T-helper 17 cell (primary cell): ENCODE data around the gene DHRS7B. TPM values are rescaled to one million over a fixed set of nuclear protein-coding genes. Genes with fewer than 3 reads are reported as not detected.
"Not testable (repeated sequence)": the region's sequence is repeated elsewhere in the genome, so short reads cannot be mapped to it uniquely, and the experiment has no call there.

Source experiments
- ATAC-seq: fragments of 150-1000 bp; cut with Tn5 transposase; 2 replicates; pipeline ENCODE4 v1.10.0; 2021; ENCODE audit warnings: mild to moderate bottlenecking, moderate library complexity
- DNase-seq, 3 donors: peaks; one replicate each; pipeline versions ENCODE4 v3.0.0 to v3.0.0-alpha.2; 2020 to 2021
- H3K9me3 ChIP-seq: one replicate; pipeline ENCODE4 v1.7.0; 2013; ENCODE audit warnings: low read length, mild to moderate bottlenecking; ENCODE audit not compliant: control insufficient read depth, poor library complexity, severe bottlenecking
- H3K27ac Mint-ChIP-seq: one replicate; pipeline ENCODE4 v1.8.0; 2022; ENCODE audit warnings: mild to moderate bottlenecking, moderate library complexity, mixed read lengths
- H3K27me3 Mint-ChIP-seq: one replicate; pipeline ENCODE4 v1.8.0; 2022; ENCODE audit warnings: mixed read lengths
- H3K36me3 Mint-ChIP-seq: one replicate; pipeline ENCODE4 v1.8.0; 2022; ENCODE audit warnings: low read depth, mixed read lengths
- H3K4me1 Mint-ChIP-seq: one replicate; pipeline ENCODE4 v1.8.0; 2022; ENCODE audit warnings: mild to moderate bottlenecking, mixed read lengths
- H3K4me3 Mint-ChIP-seq: one replicate; pipeline ENCODE4 v1.8.0; 2022; ENCODE audit warnings: mild to moderate bottlenecking, moderate library complexity, mixed read lengths
- total RNA-seq, 4 donors: library from RNA in 2 of 4; stranded (reverse) in 2 of 4; gene quantifications; one replicate each; pipeline ENCODE4 v1.2.3 and lab custom pipeline; 2022 to 2026

DHRS7B gene
- total RNA-seq, 2 donors from 2014 or later, result 6.7 to 7.0 TPM

GRCh38 chr17:21214015-21214776 lies 87.4 kb downstream of the DHRS7B start, which contains the start of gene TMEM11:
TMEM11 (minus strand) TSS chr17:21214161; CDS start chr17:21214152, 9 bp downstream.
- H3K27ac Mint-ChIP-seq, result peak within 1 kb of the TSS; percentile 88
- ATAC-seq, result peak; percentile 96
- peaks cover 35% of the 10 kb centered on the region for H3K4me1 Mint-ChIP-seq
- peaks cover 2% of the 10 kb centered on the region for H3K36me3 Mint-ChIP-seq
- no peaks in the 10 kb centered on the region for H3K9me3 ChIP-seq
- no peaks in the 10 kb centered on the region for H3K27me3 Mint-ChIP-seq
- DNase-seq, result peak; percentile 93 to 96 (median 94)
- peak within 1 kb of the TSS; percentile 94 for H3K4me3 Mint-ChIP-seq

DNA sequence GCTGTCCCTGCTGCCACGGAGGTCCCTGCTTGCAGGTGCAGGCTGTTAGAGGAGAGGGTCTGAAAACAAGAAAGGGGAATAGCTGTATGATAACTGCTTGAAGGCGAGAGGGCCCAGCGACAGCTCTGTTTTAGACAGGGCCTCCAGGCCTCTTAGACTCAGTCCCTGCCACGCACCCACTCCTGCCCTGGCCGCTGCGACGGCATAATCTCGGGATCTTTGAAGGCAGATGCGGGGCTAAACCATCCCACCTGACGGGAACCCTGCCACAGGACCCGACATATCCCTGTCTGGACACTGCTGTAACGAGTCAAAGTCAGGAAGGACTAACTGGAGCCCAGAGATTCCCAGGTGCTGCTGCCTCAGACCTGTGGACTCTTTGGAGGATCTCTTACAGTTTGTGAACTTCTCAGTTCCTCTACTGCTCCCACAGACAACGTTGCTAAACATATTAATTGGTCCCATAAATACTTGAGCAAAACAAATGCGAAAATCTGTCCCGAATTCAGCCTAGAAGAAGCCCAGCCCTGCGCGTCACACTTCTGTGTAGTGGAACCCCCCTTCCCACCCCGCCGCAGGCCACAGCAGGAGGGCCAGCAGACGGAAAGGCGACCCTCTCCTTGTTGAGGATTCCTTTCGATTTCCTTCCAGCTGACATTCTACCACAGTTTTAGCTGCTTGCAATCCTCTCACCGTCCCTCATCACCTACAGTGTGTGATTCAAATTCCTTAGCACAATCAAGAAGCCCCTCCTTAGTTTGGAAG lies 88.2 kb downstream of the DHRS7B start:
- Mint-ChIP-seq H3K36me3 (peaks cover 2% of the 10 kb centered on the region), H3K4me3 (peak overlapping the region; percentile 94), H3K27me3 (no peaks in the 10 kb centered on the region), H3K27ac (peak overlapping the region; percentile 88), H3K4me1 (peaks cover 35% of the 10 kb centered on the region)
- DNase-seq (no peak), ATAC-seq (peak; percentile 0)
- no peaks in the 10 kb centered on the region for H3K9me3 ChIP-seq

DNA sequence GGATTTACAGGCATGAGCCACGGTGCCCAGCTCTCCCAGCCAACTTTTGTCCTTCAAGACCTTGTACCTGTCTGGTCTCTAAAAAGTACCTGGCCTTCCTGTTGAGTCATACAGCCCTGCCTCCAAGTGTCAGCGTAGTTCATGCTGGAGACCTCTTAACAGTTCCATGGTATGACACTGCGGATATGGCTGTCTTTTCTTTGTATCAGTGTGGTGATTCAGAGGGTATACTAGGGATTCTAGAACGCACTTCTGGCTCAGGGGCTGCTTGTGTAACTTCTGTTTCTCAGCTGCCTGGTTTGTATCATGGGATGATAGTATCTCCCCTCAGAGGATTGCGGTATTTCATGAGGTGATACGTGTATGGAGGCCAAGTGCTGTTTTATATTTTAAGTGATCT lies 89.2 kb downstream of the DHRS7B start:
- no peak for DNase-seq
- Mint-ChIP-seq H3K27ac (no peak overlapping the region), H3K27me3 (no peaks in the 10 kb centered on the region), H3K4me3 (peak overlapping the region; percentile 94), H3K4me1 (peaks cover 28% of the 10 kb centered on the region), H3K36me3 (peaks cover 2% of the 10 kb centered on the region)
- H3K9me3 ChIP-seq, result no peaks in the 10 kb centered on the region
- ATAC-seq, result no peak

DNA sequence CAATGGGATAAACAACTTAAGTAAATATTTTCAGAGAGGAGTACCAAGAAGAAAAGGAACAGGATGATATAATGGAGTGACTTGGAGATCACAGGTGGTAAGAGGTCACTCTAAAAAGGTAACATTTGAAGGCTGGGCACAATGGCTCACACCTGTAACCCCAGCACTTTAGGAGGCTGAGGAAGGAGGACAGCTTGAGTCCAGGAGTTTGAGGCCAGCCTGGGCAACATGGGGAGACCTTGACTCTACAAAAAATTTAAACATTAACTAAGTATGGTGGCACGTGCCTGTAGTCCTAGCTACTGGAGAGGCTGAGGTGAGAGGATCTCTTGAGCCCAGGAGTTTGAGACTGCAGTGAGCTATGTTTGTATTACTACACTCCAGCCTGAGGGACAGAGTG lies 90.6 kb downstream of the DHRS7B start:
- DNase-seq (no peak), ATAC-seq (no peak)
- H3K27ac Mint-ChIP-seq, result no peak overlapping the region
- no peak overlapping the region for H3K4me3 Mint-ChIP-seq
- H3K27me3 Mint-ChIP-seq, result no peaks in the 10 kb centered on the region
- H3K9me3 ChIP-seq, result no peaks in the 10 kb centered on the region
- peaks cover 4% of the 10 kb centered on the region for H3K36me3 Mint-ChIP-seq
- peaks cover 20% of the 10 kb centered on the region for H3K4me1 Mint-ChIP-seq

GRCh38 chr17:21218101-21218500 lies 91.3 kb downstream of the DHRS7B start:
- ATAC-seq (no peak), DNase-seq (no peak)
- Mint-ChIP-seq H3K4me3 (no peak overlapping the region), H3K4me1 (peaks cover 14% of the 10 kb centered on the region), H3K27ac (no peak overlapping the region), H3K27me3 (no peaks in the 10 kb centered on the region), H3K36me3 (peaks cover 4% of the 10 kb centered on the region)
- H3K9me3 ChIP-seq, result no peaks in the 10 kb centered on the region

DNA sequence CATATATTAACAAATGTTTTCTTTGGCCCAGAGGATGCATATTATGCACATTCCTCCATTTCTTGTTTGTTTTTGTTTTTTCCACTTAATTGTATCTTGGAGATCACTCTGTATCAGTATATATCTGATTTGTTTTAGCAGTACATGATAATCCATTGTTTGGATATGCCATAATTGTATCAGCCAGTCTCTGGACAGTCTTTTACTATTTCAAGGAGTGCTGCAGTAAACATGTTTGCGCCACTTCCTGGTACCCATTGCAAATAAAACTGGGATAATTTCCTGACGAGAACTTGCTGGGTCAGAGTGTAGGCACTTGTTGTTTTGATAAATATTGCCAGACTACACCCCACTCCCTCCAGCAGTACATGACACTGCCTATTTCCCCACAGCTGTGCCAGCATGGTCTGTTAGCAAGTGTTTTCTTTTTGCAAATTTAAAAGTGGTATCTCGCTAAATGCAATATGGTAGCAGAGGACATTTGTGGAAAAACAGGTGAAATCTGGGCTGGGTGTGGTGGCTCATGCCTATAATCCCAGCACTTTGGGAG lies 92.1 kb downstream of the DHRS7B start:
- H3K27me3 Mint-ChIP-seq, result no peaks in the 10 kb centered on the region
- peaks cover 11% of the 10 kb centered on the region for H3K4me1 Mint-ChIP-seq
- H3K9me3 ChIP-seq, result no peaks in the 10 kb centered on the region
- H3K27ac Mint-ChIP-seq, result no peak overlapping the region
- ATAC-seq, result no peak
- peaks cover 3% of the 10 kb centered on the region for H3K36me3 Mint-ChIP-seq
- H3K4me3 Mint-ChIP-seq, result no peak overlapping the region
- DNase-seq, result no peak

DNA sequence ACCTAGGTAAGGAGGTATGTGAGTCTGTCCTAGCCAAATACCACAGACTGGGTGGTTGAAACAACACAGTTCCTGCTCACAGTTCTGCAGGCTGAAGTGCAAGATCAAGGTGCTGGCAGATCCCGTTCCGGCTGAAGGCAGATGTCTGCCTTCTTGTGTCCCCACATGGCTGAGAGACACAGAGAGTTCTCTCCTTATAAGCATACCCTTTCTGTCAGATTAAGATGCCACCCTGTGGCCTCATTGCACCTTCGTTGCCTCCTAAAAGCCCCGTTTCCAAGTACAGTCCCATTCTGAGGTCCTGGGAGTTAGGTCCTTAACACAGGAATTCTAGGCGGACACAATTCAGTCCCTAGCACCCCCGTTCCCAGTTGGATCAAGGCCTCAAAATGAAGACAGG lies 96.3 kb downstream of the DHRS7B start:
- no peak overlapping the region for H3K4me3 Mint-ChIP-seq
- peaks cover 3% of the 10 kb centered on the region for H3K4me1 Mint-ChIP-seq
- DNase-seq (no peak), ATAC-seq (no peak)
- H3K27ac Mint-ChIP-seq, result no peak overlapping the region
- H3K36me3 Mint-ChIP-seq, result peaks cover 2% of the 10 kb centered on the region
- H3K27me3 Mint-ChIP-seq, result no peaks in the 10 kb centered on the region
- no peaks in the 10 kb centered on the region for H3K9me3 ChIP-seq

GRCh38 chr17:21227277-21227676 lies 100.5 kb downstream of the DHRS7B start:
- not testable (repeated sequence) for H3K4me3 Mint-ChIP-seq, ATAC-seq, H3K4me1 Mint-ChIP-seq, H3K9me3 ChIP-seq, H3K36me3 Mint-ChIP-seq, H3K27me3 Mint-ChIP-seq, DNase-seq
- H3K27ac Mint-ChIP-seq, result peak overlapping the region; percentile 60

DNA sequence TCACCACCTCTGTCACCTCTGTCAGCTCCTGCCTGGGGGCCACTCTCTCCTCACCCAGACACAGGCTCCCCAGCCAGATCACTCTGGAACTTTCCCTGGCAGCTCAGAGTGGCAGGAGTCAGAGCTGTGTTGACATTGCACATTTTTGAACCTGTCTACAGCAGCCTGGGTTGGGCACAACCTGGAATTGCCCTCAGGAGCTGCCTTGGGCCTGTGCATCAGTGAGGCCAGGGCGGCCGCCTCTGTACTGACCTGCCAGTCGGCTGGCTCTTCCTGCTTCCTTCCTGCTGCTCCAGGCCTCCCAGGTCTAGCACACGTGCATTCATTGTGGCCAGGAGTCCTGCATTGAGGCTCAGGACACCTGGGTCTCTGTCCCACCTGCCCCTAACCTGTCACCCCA lies 101.3 kb downstream of the DHRS7B start:
- H3K4me3 Mint-ChIP-seq, result no peak overlapping the region
- no peaks in the 10 kb centered on the region for H3K36me3 Mint-ChIP-seq
- no peak for ATAC-seq
- no peaks in the 10 kb centered on the region for H3K9me3 ChIP-seq
- no peaks in the 10 kb centered on the region for H3K4me1 Mint-ChIP-seq
- H3K27me3 Mint-ChIP-seq, result no peaks in the 10 kb centered on the region
- H3K27ac Mint-ChIP-seq, result no peak overlapping the region
- no peak for DNase-seq

DNA sequence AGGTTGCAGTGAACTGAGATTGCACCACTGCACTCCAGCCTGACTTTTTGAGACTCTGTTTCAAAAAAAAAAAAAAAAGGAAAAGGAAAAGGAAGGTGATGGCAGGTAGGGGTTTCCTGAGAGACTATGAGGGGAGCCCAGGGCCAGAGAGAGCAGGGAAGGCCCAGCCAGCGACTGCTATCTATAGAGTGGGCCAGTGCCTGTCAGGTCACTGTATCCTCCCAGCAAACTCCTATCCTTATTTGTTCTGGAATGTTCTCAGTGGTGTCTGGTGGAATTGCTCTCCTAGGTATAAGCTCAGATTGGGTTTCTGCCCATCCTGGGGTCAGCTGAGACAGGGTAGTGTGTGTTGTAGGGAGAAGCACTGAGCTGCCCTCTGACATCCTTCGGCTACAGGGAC lies 102.1 kb downstream of the DHRS7B start:
- Mint-ChIP-seq H3K36me3 (no peaks in the 10 kb centered on the region), H3K4me1 (no peaks in the 10 kb centered on the region), H3K27ac (no peak overlapping the region), H3K4me3 (no peak overlapping the region), H3K27me3 (no peaks in the 10 kb centered on the region)
- DNase-seq (no peak), ATAC-seq (no peak)
- H3K9me3 ChIP-seq, result no peaks in the 10 kb centered on the region

GRCh38 chr17:21231533-21231932 lies 104.8 kb downstream of the DHRS7B start:
- ATAC-seq, result no peak
- Mint-ChIP-seq H3K27me3 (no peaks in the 10 kb centered on the region), H3K27ac (no peak overlapping the region), H3K4me3 (no peak overlapping the region), H3K36me3 (no peaks in the 10 kb centered on the region), H3K4me1 (no peaks in the 10 kb centered on the region)
- DNase-seq, result no peak
- no peaks in the 10 kb centered on the region for H3K9me3 ChIP-seq

GRCh38 chr17:21232033-21232749 lies 105.4 kb downstream of the DHRS7B start:
- no peaks in the 10 kb centered on the region for H3K9me3 ChIP-seq
- no peak overlapping the region for H3K27ac Mint-ChIP-seq
- no peaks in the 10 kb centered on the region for H3K27me3 Mint-ChIP-seq
- ATAC-seq (no peak), DNase-seq (no peak)
- no peaks in the 10 kb centered on the region for H3K36me3 Mint-ChIP-seq
- no peak overlapping the region for H3K4me3 Mint-ChIP-seq
- H3K4me1 Mint-ChIP-seq, result no peaks in the 10 kb centered on the region
